ENCODE measurements around the gene MRPL22.
"Not testable (repeated sequence)": the region's sequence is repeated elsewhere in the genome, so short reads cannot be mapped to it uniquely, and the experiment has no call there.

Gene MRPL22

GRCh38 chr5:154995679-154996078 lies 54.8 kb downstream of the MRPL22 start:
- DNase-seq (ENCODE audit: low read depth in 2 of 2): no peak

- no peak for DNase-seq (ENCODE audit: low read depth in 2 of 2)
These were observed 56.9 kb downstream of the MRPL22 start for GRCh38 chr5:154997746-154998145.

GRCh38 chr5:154999865-155000264 lies 59.0 kb downstream of the MRPL22 start:
- DNase-seq (ENCODE audit: low read depth in 2 of 2): no peak

GRCh38 chr5:155001523-155001922 lies 60.6 kb downstream of the MRPL22 start:
- DNase-seq (ENCODE audit: low read depth in 2 of 2): no peak

GRCh38 chr5:155002722-155003121 lies 61.8 kb downstream of the MRPL22 start:
- DNase-seq (ENCODE audit: low read depth in 2 of 2): not testable (repeated sequence)

- no peak for DNase-seq (ENCODE audit: low read depth in 2 of 2)
These were observed 63.4 kb downstream of the MRPL22 start for GRCh38 chr5:155004138-155004744.

GRCh38 chr5:155006265-155006664 lies 65.4 kb downstream of the MRPL22 start:
- not testable (repeated sequence) for DNase-seq (ENCODE audit: low read depth in 2 of 2)

GRCh38 chr5:155008669-155009068 lies 67.8 kb downstream of the MRPL22 start:
- no peak for DNase-seq (ENCODE audit: low read depth in 2 of 2)

- DNase-seq (ENCODE audit: low read depth in 2 of 2): no peak
These were observed 70.0 kb downstream of the MRPL22 start for GRCh38 chr5:155010881-155011280.

GRCh38 chr5:155013526-155013925 lies 72.7 kb downstream of the MRPL22 start, which contains the start of gene KIF4B:
TSS of gene KIF4B (plus strand) at chr5:155013755. CDS start at chr5:155013860, 105 bp downstream.
- DNase-seq (ENCODE audit: low read depth in 2 of 2): no peak

- DNase-seq (ENCODE audit: low read depth in 2 of 2): no peak
These were observed 74.4 kb downstream of the MRPL22 start for GRCh38 chr5:155015239-155015638.

GRCh38 chr5:155017610-155018009 lies 76.7 kb downstream of the MRPL22 start:
- DNase-seq (ENCODE audit: low read depth in 2 of 2): no peak

Measured in stimulated activated CD8-positive, alpha-beta memory T cell treated with anti-CD3 and anti-CD28 coated beads, Interleukin-2, amount 100 ng/mL, for 1 hour (primary cell).